H9 (cell line): Measurements from ENCODE around the gene EVC. TPM values are rescaled to one million over a fixed set of nuclear protein-coding genes. Genes with fewer than 3 reads are reported as not detected.

Experiments used
- DNase-seq: peaks from one replicate; pipeline ENCODE4 v3.0.0-alpha.2; 2017
- H2AFZ ChIP-seq: one replicate; pipeline ENCODE4 v1.6.1; 2013; ENCODE audit warnings: mild to moderate bottlenecking, low read length, control low read depth, moderate library complexity
- H2AK5ac ChIP-seq: 2 replicates; pipeline ENCODE4 v1.6.1; 2013; ENCODE audit warnings: low read length, control low read depth, mixed read lengths; ENCODE audit not compliant: insufficient read length
- H2BK120ac ChIP-seq: one replicate; pipeline ENCODE4 v1.6.1; 2013; ENCODE audit warnings: low read depth, mild to moderate bottlenecking, low read length, control low read depth, inconsistent platforms; ENCODE audit not compliant: poor library complexity, severe bottlenecking
- H2BK12ac ChIP-seq: 2 replicates; pipeline ENCODE4 v1.6.1; 2013; ENCODE audit warnings: low read length, control low read depth, mixed read lengths, low read depth; ENCODE audit not compliant: insufficient read length
- H2BK15ac ChIP-seq: 2 replicates; pipeline ENCODE4 v1.6.1; 2013; ENCODE audit warnings: low read depth, low read length, control low read depth
- H2BK20ac ChIP-seq: one replicate; pipeline ENCODE4 v1.6.1; 2013; ENCODE audit warnings: low read depth, mild to moderate bottlenecking, low read length, control low read depth, inconsistent platforms; ENCODE audit not compliant: poor library complexity, severe bottlenecking
- H2BK5ac ChIP-seq: 2 replicates; pipeline ENCODE4 v1.6.1; 2013; ENCODE audit warnings: low read length, control low read depth, mixed read lengths; ENCODE audit not compliant: insufficient read length
- H3K14ac ChIP-seq: 2 replicates; pipeline ENCODE4 v1.6.1; 2013; ENCODE audit warnings: low read length, control low read depth; ENCODE audit not compliant: insufficient read depth
- H3K18ac ChIP-seq: 2 replicates; pipeline ENCODE4 v1.6.1; 2013; ENCODE audit warnings: low read depth, mild to moderate bottlenecking, mixed read lengths, low read length, control low read depth; ENCODE audit not compliant: insufficient read length
- H3K23ac ChIP-seq: 2 replicates; pipeline ENCODE4 v1.6.1; 2013; ENCODE audit warnings: low read length, control low read depth, mixed read lengths, low read depth; ENCODE audit not compliant: insufficient read length
- H3K23me2 ChIP-seq: 2 replicates; pipeline ENCODE4 v1.6.1; 2013; ENCODE audit warnings: low read depth, mild to moderate bottlenecking, mixed read lengths, low read length, control low read depth; ENCODE audit not compliant: insufficient read length, poor library complexity, severe bottlenecking
- H3K27ac ChIP-seq: 2 replicates; pipeline ENCODE4 v1.5.1; 2013; ENCODE audit warnings: low read length, control low read depth, mixed read lengths, low read depth; ENCODE audit not compliant: insufficient read length
- H3K27me3 ChIP-seq: 2 replicates; pipeline ENCODE4 v1.6.1; 2013; ENCODE audit warnings: low read length, control low read depth, inconsistent platforms; ENCODE audit not compliant: insufficient read depth
- H3K4ac ChIP-seq: 2 replicates; pipeline ENCODE4 v1.6.1; 2013; ENCODE audit warnings: low read depth, mild to moderate bottlenecking, control low read depth, inconsistent platforms, low read length, moderate library complexity
- H3K4me1 ChIP-seq: 2 replicates; pipeline ENCODE4 v1.6.1; 2013; ENCODE audit warnings: low read length, control low read depth, inconsistent platforms; ENCODE audit not compliant: insufficient read depth
- H3K4me2 ChIP-seq: 2 replicates; pipeline ENCODE4 v1.6.1; 2013; ENCODE audit warnings: low read length, control low read depth, mixed read lengths; ENCODE audit not compliant: insufficient read length, insufficient read depth
- H3K56ac ChIP-seq: 2 replicates; pipeline ENCODE4 v1.6.1; 2013; ENCODE audit warnings: low read depth, mild to moderate bottlenecking, mixed read lengths, low read length, control low read depth; ENCODE audit not compliant: insufficient read length
- H3K79me1 ChIP-seq: 2 replicates; pipeline ENCODE4 v1.6.1; 2013; ENCODE audit warnings: low read depth, mild to moderate bottlenecking, moderate library complexity, low read length, control low read depth, inconsistent platforms; ENCODE audit not compliant: insufficient read depth, poor library complexity, severe bottlenecking
- H3K79me2 ChIP-seq: 2 replicates; pipeline ENCODE4 v1.6.1; 2013; ENCODE audit warnings: low read length, control low read depth, inconsistent platforms; ENCODE audit not compliant: insufficient read depth
- H3K9ac ChIP-seq: 2 replicates; pipeline ENCODE4 v1.6.1; 2013; ENCODE audit warnings: low read length, control low read depth, mixed read lengths; ENCODE audit not compliant: insufficient read length; ENCODE audit errors: extremely low read depth
- H3K9me3 ChIP-seq: one replicate; pipeline ENCODE4 v1.6.1; 2013; ENCODE audit warnings: low read depth, low read length, inconsistent platforms; ENCODE audit not compliant: control insufficient read depth
- H3T11ph ChIP-seq: one replicate; pipeline ENCODE4 v1.6.1; 2013; ENCODE audit warnings: mild to moderate bottlenecking, low read length, control low read depth, inconsistent platforms
- H4K20me1 ChIP-seq: one replicate; pipeline ENCODE4 v1.6.1; 2013; ENCODE audit not compliant: control insufficient read depth, insufficient read length, insufficient read depth
- H4K5ac ChIP-seq: 2 replicates; pipeline ENCODE4 v1.6.1; 2013; ENCODE audit warnings: low read depth, mild to moderate bottlenecking, mixed read lengths, low read length, control low read depth; ENCODE audit not compliant: insufficient read length
- H4K8ac ChIP-seq: replicated peaks from 2 replicates; pipeline ENCODE4 v1.6.1; 2013; ENCODE audit warnings: low read length, control low read depth, mixed read lengths, low read depth; ENCODE audit not compliant: insufficient read length
- H4K91ac ChIP-seq: 2 replicates; pipeline ENCODE4 v1.6.1; 2013; ENCODE audit warnings: low read depth, mild to moderate bottlenecking, moderate library complexity, mixed read lengths, low read length, control low read depth; ENCODE audit not compliant: insufficient read length
- H3K27ac Mint-ChIP-seq, 3 experiments: 2 replicates in 2 of 3; 3 replicates in 1 of 3; pipeline ENCODE4 v1.8.0; 2020 to 2021; ENCODE audit warnings: mixed read lengths in 3 of 3, mild to moderate bottlenecking in 1 of 3, moderate library complexity in 1 of 3
- H3K27me3 Mint-ChIP-seq: 2 replicates; pipeline ENCODE4 v1.8.0; 2021; ENCODE audit warnings: low read depth, mild to moderate bottlenecking, moderate library complexity, mixed read lengths
- H3K36me3 Mint-ChIP-seq, 3 experiments: 2 replicates in 2 of 3; 3 replicates in 1 of 3; pipeline ENCODE4 v1.8.0; 2020 to 2021; ENCODE audit warnings: low read depth in 3 of 3, mixed read lengths in 3 of 3; ENCODE audit not compliant: insufficient read depth in 1 of 3
- H3K4me1 Mint-ChIP-seq, 2 experiments: 2 replicates each; pipeline ENCODE4 v1.8.0; 2020; ENCODE audit warnings: mixed read lengths in 2 of 2
- H3K4me3 Mint-ChIP-seq, 2 experiments: 2 replicates in 1 of 2; 3 replicates in 1 of 2; pipeline ENCODE4 v1.8.0; 2020 to 2021; ENCODE audit warnings: mild to moderate bottlenecking in 2 of 2, mixed read lengths in 2 of 2, moderate library complexity in 1 of 2
- H3K9me3 Mint-ChIP-seq, 2 experiments: 2 replicates in 1 of 2; 3 replicates in 1 of 2; pipeline ENCODE4 v1.8.0; 2020; ENCODE audit warnings: mild to moderate bottlenecking in 2 of 2, mixed read lengths in 2 of 2, moderate library complexity in 1 of 2
- WGBS: extraction: QIAGEN DNeasy Blood & Tissue Kit; methylation state at CpG from one replicate; pipeline ENCODE4 v1.1.7; 2013; ENCODE audit warnings: missing lambda C conversion rate, low lambda C conversion rate, mixed read lengths; ENCODE audit not compliant: insufficient read length; ENCODE audit errors: extremely low coverage; 5-methylcytosine and 5-hydroxymethylcytosine counted together
- total RNA-seq: library from RNA; stranded (reverse); gene quantifications from 2 replicates; pipeline ENCODE4 v1.2.1, GENCODE V29; 2021
- TF ChIP-seq, protein P1 (sequence below): fragments of 200-600 bp; sonication (generic); conservative IDR thresholded peaks from 3 replicates; pipeline ENCODE4 v1.8.0; 2021; ENCODE audit warnings: antibody characterized with exemption, mild to moderate bottlenecking

EVC gene
- total RNA-seq, 1 experiment from 2014 or later = 10.1 TPM

DNA sequence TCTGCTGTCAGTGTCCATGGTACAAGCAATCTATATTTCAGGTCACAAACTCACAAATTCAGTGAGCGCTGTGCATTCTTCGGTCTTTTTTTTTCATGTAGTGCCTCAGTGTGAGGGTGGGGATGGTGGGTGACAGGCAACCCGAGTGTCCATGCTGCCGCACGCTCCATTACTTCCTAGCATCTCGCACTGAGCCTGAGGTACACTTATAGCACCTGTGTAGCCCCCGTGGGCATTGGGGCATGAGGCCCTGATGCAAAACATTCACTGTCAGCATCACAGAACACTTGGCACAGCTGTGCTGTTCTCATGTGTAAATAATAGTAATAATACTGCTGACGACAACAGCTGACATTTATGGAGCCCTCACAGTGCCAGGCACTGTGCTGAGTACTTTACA is 34.2 kb upstream of the EVC start:
- Histone ChIP-seq H3T11ph (no peak overlapping the region), H2BK20ac (no peak overlapping the region), H3K4me2 (no peak overlapping the region), H3K4me1 (no peaks in the 10 kb centered on the region), H4K8ac (no peak overlapping the region), H3K9me3 (no peaks in the 10 kb centered on the region), H2BK15ac (no peak overlapping the region), H2BK120ac (no peak overlapping the region), H4K91ac (no peak overlapping the region), H3K18ac (no peak overlapping the region), H2AK5ac (no peak overlapping the region), H2AFZ (no peak overlapping the region), H4K20me1 (no peaks in the 10 kb centered on the region), H2BK12ac (no peak overlapping the region), H3K23me2 (no peaks in the 10 kb centered on the region), H3K14ac (no peak overlapping the region), H3K23ac (no peak overlapping the region), H4K5ac (no peak overlapping the region), H3K56ac (no peak overlapping the region), H3K79me1 (no peaks in the 10 kb centered on the region), H3K79me2 (no peaks in the 10 kb centered on the region), H3K27ac (no peak overlapping the region), H3K9ac (no peak overlapping the region), H2BK5ac (no peak overlapping the region), H3K27me3 (no peaks in the 10 kb centered on the region), H3K4ac (no peak overlapping the region)
- Mint-ChIP-seq H3K9me3 (no peaks in the 10 kb centered on the region), H3K27ac (no peak overlapping the region), H3K36me3 (peaks cover 0 to 24% (median 5%) of the 10 kb centered on the region in 3 experiments; a peak in 3 of 7 replicates), H3K4me3 (no peak overlapping the region), H3K4me1 (no peaks in the 10 kb centered on the region), H3K27me3 (no peaks in the 10 kb centered on the region)
- DNase-seq = no peak
- no CpG with 5 or more reads among the region's 8 CpGs for WGBS
- TF ChIP-seq, protein P1, sequence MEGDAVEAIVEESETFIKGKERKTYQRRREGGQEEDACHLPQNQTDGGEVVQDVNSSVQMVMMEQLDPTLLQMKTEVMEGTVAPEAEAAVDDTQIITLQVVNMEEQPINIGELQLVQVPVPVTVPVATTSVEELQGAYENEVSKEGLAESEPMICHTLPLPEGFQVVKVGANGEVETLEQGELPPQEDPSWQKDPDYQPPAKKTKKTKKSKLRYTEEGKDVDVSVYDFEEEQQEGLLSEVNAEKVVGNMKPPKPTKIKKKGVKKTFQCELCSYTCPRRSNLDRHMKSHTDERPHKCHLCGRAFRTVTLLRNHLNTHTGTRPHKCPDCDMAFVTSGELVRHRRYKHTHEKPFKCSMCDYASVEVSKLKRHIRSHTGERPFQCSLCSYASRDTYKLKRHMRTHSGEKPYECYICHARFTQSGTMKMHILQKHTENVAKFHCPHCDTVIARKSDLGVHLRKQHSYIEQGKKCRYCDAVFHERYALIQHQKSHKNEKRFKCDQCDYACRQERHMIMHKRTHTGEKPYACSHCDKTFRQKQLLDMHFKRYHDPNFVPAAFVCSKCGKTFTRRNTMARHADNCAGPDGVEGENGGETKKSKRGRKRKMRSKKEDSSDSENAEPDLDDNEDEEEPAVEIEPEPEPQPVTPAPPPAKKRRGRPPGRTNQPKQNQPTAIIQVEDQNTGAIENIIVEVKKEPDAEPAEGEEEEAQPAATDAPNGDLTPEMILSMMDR = no peak
